Lower lobe of right lung (tissue), 2 donors: ENCODE results near the gene KATNIP. TPM values are rescaled to one million over a fixed set of nuclear protein-coding genes. Genes with fewer than 3 reads are reported as not detected.

Experiments
- ATAC-seq, 2 donors: fragments of 200-7000 bp; cut with Tn5 transposase; one replicate each; pipeline ENCODE4 v1.9.1; 2020 to 2022; ENCODE audit warnings: mild to moderate bottlenecking in 2 of 2, moderate library complexity in 2 of 2
- DNase-seq: peaks from one replicate; pipeline ENCODE4 v3.0.0-alpha.2; 2020
- H3K27ac ChIP-seq: fragments of 200-600 bp; one replicate; pipeline ENCODE4 v1.8.0; 2022
- H3K27me3 ChIP-seq: fragments of 200-600 bp; one replicate; pipeline ENCODE4 v1.8.0; 2022; ENCODE audit warnings: low read depth
- H3K36me3 ChIP-seq: fragments of 200-600 bp; one replicate; pipeline ENCODE4 v1.8.0; 2022; ENCODE audit warnings: mild to moderate bottlenecking
- H3K4me1 ChIP-seq: fragments of 200-600 bp; one replicate; pipeline ENCODE4 v1.8.0; 2022
- H3K4me3 ChIP-seq: fragments of 200-600 bp; one replicate; pipeline ENCODE4 v1.8.0; 2022; ENCODE audit warnings: mild to moderate bottlenecking
- H3K9me3 ChIP-seq: fragments of 200-600 bp; one replicate; pipeline ENCODE4 v1.8.0; 2022
- CTCF ChIP-seq: fragments of 200-600 bp; IDR thresholded peaks from one replicate; pipeline ENCODE4 v1.8.0; 2022; ENCODE audit warnings: antibody characterized with exemption, mild to moderate bottlenecking
- intact Hi-C: fragments of 100-400 bp; cut with DNase I; formaldehyde crosslinking; loops from one replicate; pipeline ENCODE4 v1.11.0; 2022
- total RNA-seq: library from RNA; stranded (reverse); fragmentation: NEBNext Ultra II Directional; extraction: Animal tissue kit (Norgen Biotek cat#: 25700); gene quantifications from one replicate; pipeline ENCODE4 v1.2.1, GENCODE V29; 2021
- donor health status: DM: no; HTN: yes; CAD: no; lungs with severe emphysema.

Gene KATNIP
- total RNA-seq, 1 donor from 2014 or later, result 32.9 TPM

- H3K4me1 ChIP-seq, result peaks cover 6% of the 10 kb centered on the region
- DNase-seq (no peak), ATAC-seq (no peak)
- H3K36me3 ChIP-seq, result peaks cover 79% of the 10 kb centered on the region
- no peaks in the 10 kb centered on the region for H3K27me3 ChIP-seq
- H3K9me3 ChIP-seq, result no peaks in the 10 kb centered on the region
- intact Hi-C loops, result no loop called here
- no peak for TF ChIP-seq CTCF
- no peak overlapping the region for H3K27ac ChIP-seq
- no peak overlapping the region for H3K4me3 ChIP-seq
These were observed 32.3 kb upstream of the KATNIP start for GRCh38 chr16:27517664-27518063.

GRCh38 chr16:27518226-27518625, 31.7 kb upstream of the KATNIP start:
- Histone ChIP-seq H3K27me3 (no peaks in the 10 kb centered on the region), H3K27ac (no peak overlapping the region), H3K4me1 (peaks cover 6% of the 10 kb centered on the region), H3K9me3 (no peaks in the 10 kb centered on the region), H3K4me3 (no peak overlapping the region), H3K36me3 (peaks cover 79% of the 10 kb centered on the region)
- ATAC-seq (no peak), DNase-seq (no peak)
- no peak for TF ChIP-seq CTCF
- intact Hi-C loops, result no loop called here

GRCh38 chr16:27520982-27521673, 28.8 kb upstream of the KATNIP start:
- no peaks in the 10 kb centered on the region for H3K27me3 ChIP-seq
- H3K9me3 ChIP-seq, result peaks cover 5% of the 10 kb centered on the region
- peak overlapping the region; percentile 77 for H3K27ac ChIP-seq
- no peak for DNase-seq
- no peak for TF ChIP-seq CTCF
- H3K36me3 ChIP-seq, result peaks cover 86% of the 10 kb centered on the region
- ATAC-seq, result peak; percentile 66 to 69
- H3K4me1 ChIP-seq, result peaks cover 6% of the 10 kb centered on the region
- intact Hi-C loops, result no loop called here
- H3K4me3 ChIP-seq, result no peak overlapping the region

- intact Hi-C loops, result no loop called here
- TF ChIP-seq CTCF, result no peak
- no peak overlapping the region for H3K4me3 ChIP-seq
- peaks cover 6% of the 10 kb centered on the region for H3K4me1 ChIP-seq
- H3K9me3 ChIP-seq, result peaks cover 5% of the 10 kb centered on the region
- peaks cover 87% of the 10 kb centered on the region for H3K36me3 ChIP-seq
- no peak overlapping the region for H3K27ac ChIP-seq
- no peaks in the 10 kb centered on the region for H3K27me3 ChIP-seq
- DNase-seq, result no peak
- ATAC-seq, result no peak
These were observed 27.7 kb upstream of the KATNIP start for GRCh38 chr16:27522173-27522707.

- ATAC-seq (no peak), DNase-seq (no peak)
- TF ChIP-seq CTCF, result no peak
- Histone ChIP-seq H3K4me1 (no peaks in the 10 kb centered on the region), H3K27ac (no peak overlapping the region), H3K27me3 (no peaks in the 10 kb centered on the region), H3K36me3 (peaks cover 91% of the 10 kb centered on the region), H3K9me3 (peaks cover 5% of the 10 kb centered on the region), H3K4me3 (no peak overlapping the region)
- intact Hi-C loops, result no loop called here
These were observed 23.8 kb upstream of the KATNIP start for GRCh38 chr16:27526180-27526579.
